GM19099 (cell line): ENCODE data around the gene IVNS1ABP.

Experiments used
- POLR2A ChIP-seq: IDR thresholded peaks from 3 replicates; pipeline ENCODE4 v1.6.1; 2011; ENCODE audit warnings: low read depth; ENCODE audit not compliant: insufficient read length; ENCODE audit errors: extremely low read depth

The IVNS1ABP gene

GRCh38 chr1:185314411-185314810 is 2.6 kb downstream of the IVNS1ABP start:
- no peak for TF ChIP-seq POLR2A

- no peak for TF ChIP-seq POLR2A
These were observed 4.5 kb downstream of the IVNS1ABP start for GRCh38 chr1:185312361-185313138.

- TF ChIP-seq POLR2A = no peak
These were observed 5.3 kb downstream of the IVNS1ABP start for GRCh38 chr1:185311589-185312225.

GRCh38 chr1:185309566-185309965 is 7.5 kb downstream of the IVNS1ABP start:
- TF ChIP-seq POLR2A = no peak

GRCh38 chr1:185308126-185308525 is 8.9 kb downstream of the IVNS1ABP start:
- TF ChIP-seq POLR2A = no peak

- no peak for TF ChIP-seq POLR2A
These were observed 11.6 kb downstream of the IVNS1ABP start for GRCh38 chr1:185305419-185305818.

- TF ChIP-seq POLR2A = no peak
These were observed 16.9 kb downstream of the IVNS1ABP start for GRCh38 chr1:185300152-185300551.

GRCh38 chr1:185297982-185298381 is 19.1 kb downstream of the IVNS1ABP start:
- TF ChIP-seq POLR2A = no peak

- no peak for TF ChIP-seq POLR2A
These were observed 22.0 kb downstream of the IVNS1ABP start for GRCh38 chr1:185295091-185295490.

GRCh38 chr1:185293967-185294542 is 23.0 kb downstream of the IVNS1ABP start:
- no peak for TF ChIP-seq POLR2A

- no peak for TF ChIP-seq POLR2A
These were observed 24.8 kb downstream of the IVNS1ABP start for GRCh38 chr1:185292237-185292636.

GRCh38 chr1:185291652-185292051 is 25.4 kb downstream of the IVNS1ABP start:
- TF ChIP-seq POLR2A = no peak

GRCh38 chr1:185291159-185291558 is 25.9 kb downstream of the IVNS1ABP start:
- TF ChIP-seq POLR2A = no peak

- TF ChIP-seq POLR2A = no peak
These were observed 27.2 kb downstream of the IVNS1ABP start for GRCh38 chr1:185289880-185290279.

GRCh38 chr1:185288435-185288834 is 28.6 kb downstream of the IVNS1ABP start:
- TF ChIP-seq POLR2A = no peak

- no peak for TF ChIP-seq POLR2A
These were observed 29.6 kb downstream of the IVNS1ABP start for GRCh38 chr1:185287451-185287850.
